Measurements from ENCODE around the gene CYFIP1.

DNA sequence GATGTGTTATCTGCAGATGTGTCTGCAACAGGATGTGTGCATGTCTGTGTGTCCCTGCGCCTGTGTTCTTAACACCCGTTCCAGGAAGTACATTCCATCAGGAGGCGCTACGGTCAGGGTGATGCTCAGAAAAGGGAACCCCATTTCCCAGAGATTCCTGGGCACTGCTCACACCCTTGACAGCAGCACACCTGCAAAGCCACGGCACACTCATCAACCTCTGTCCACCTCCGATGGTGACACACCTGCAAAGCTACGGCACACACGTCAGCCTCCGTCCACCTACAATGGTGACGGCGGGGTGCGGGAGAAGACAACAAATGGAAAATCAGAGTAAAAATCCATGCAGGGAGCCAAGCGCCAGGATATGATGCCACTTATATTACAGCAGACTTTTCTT is 86.3 kb downstream of the CYFIP1 start:
- no peak for TF ChIP-seq GATA2 (IDR thresholded peaks at IDR 0.05; ENCODE audit: low read depth, low read length)
- no peak for TF ChIP-seq GATA3 (IDR thresholded peaks at IDR 0.05; ENCODE audit: low read depth, low read length)
